Vagina (tissue), 2 donors: ENCODE measurements around the gene ZNF536.
"Not testable (repeated sequence)": the region's sequence is repeated elsewhere in the genome, so short reads cannot be mapped to it uniquely, and the experiment has no call there.

Experiments
- CTCF ChIP-seq, 3 experiments: fragments of 450-650 bp in 2 of 3; fragments of 200-600 bp in 1 of 3; sonication (generic) in 1 of 3; IDR thresholded peaks; one replicate each; pipeline ENCODE4 v1.5.1; 2017 to 2019; ENCODE audit warnings: antibody characterized with exemption in 3 of 3, mild to moderate bottlenecking in 2 of 3, moderate library complexity in 2 of 3
- POLR2A ChIP-seq, 2 donors: fragments of 450-650 bp; IDR thresholded peaks; one replicate each; pipeline ENCODE4 v1.6.1; 2017; ENCODE audit warnings: antibody characterized with exemption in 2 of 2, mild to moderate bottlenecking in 2 of 2, moderate library complexity in 2 of 2
- POLR2AphosphoS5 ChIP-seq, 2 donors: sonication (generic); formaldehyde crosslinking; IDR thresholded peaks; one replicate each; pipeline ENCODE4 v1.9.0; 2017; ENCODE audit warnings: antibody characterized with exemption in 2 of 2, mild to moderate bottlenecking in 2 of 2, low read depth in 1 of 2; ENCODE audit not compliant: insufficient read depth in 1 of 2

- TF ChIP-seq POLR2A (IDR thresholded peaks at IDR 0.05); POLR2AphosphoS5 (IDR thresholded peaks at IDR 0.05; ENCODE audit: insufficient read depth in 1 of 2, low read depth in 1 of 2); CTCF (IDR thresholded peaks at IDR 0.05): not testable (repeated sequence)
These were observed 25.7 kb upstream of the ZNF536 start for GRCh38 chr19:30346468-30346867.
